H1 (cell line): Measurements from ENCODE around the gene SLC35B2. TPM values are rescaled to one million over a fixed set of nuclear protein-coding genes. Genes with fewer than 3 reads are reported as not detected.

Source experiments
- RXRA ChIP-seq: IDR thresholded peaks from 2 replicates; pipeline ENCODE4 v1.6.1; 2011; ENCODE audit warnings: low read depth, mild to moderate bottlenecking, low read length, moderate library complexity; ENCODE audit not compliant: insufficient read depth
- polyA plus RNA-seq, 7 experiments: library from polyadenylated mRNA; depleted of rRNA in 3 of 7; stranded (reverse) in 5 of 7; unstranded in 2 of 7; fragments of >200 nt in 5 of 7; fragments of 200-250 nt in 2 of 7; gene quantifications; 1 replicate in 5 of 7; 2 replicates in 1 of 7; 4 replicates in 1 of 7; pipeline versions ENCODE4 v1.2.1 to v1.2.3, GENCODE V29; 2011 to 2013; ENCODE audit warnings: missing spikeins in 2 of 7, mixed read lengths in 2 of 7
- total RNA-seq: library from RNA; stranded (reverse); fragmentation: NEBNext Ultra II Directional; extraction: Animal tissue kit (Norgen Biotek cat#: 25700); gene quantifications from 2 replicates; pipeline ENCODE4 v1.2.1, GENCODE V29; 2021

Gene SLC35B2
- total and polyA plus RNA-seq, 2 of the 8 experiments (the other 6 are each of a cell fraction or from before 2014, with no cell fraction given), result 29.5 to 65.0 TPM

DNA sequence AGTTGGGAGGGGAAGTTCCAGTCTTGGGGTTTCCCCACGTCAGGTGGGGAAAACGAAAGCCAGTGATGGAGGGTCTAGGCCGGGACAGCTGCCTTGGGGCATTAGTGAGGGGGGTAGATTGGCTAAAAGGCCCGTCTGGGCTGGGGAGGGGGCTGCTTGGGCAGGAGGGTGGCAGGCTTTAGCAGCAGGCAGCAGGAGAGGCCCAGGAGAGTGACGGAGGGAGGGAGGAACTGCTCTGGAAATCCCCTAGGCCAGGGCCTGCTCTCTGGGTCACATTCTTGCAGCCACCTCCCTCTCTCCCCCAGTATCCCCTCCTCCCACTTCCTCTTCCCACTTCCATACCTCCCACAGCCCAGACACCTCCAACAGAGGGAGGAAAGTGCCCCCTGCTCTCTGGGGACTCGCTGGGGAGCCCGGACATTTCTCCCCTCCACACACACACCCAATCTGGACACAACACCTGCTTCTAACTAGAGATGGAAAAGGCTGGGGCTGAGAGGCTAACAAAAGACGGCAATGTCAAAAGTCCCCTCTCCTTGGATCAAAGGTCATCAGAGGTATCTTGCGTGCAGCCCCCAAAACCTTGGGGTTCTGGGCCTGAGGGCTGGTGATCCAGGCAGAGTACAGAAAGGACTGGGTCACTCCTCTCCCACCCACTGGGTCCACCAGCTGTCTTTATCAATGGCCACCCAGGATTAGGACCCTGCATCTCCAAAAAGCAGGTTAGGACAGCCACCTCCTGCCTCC lies 6.2 kb upstream of the SLC35B2 start (continued):
- TF ChIP-seq RXRA, result no peak
